K562 (cell line): ENCODE data around the gene SULT2A1. TPM values are rescaled to one million over a fixed set of nuclear protein-coding genes. Genes with fewer than 3 reads are reported as not detected.

Experiments used
- ATAC-seq: fragments of 200-7000 bp; cut with Tn5 transposase; 3 replicates; pipeline ENCODE4 v1.9.1; 2020; ENCODE audit warnings: moderate library complexity
- BruUV-seq: library from RNA; stranded (reverse); fragments of 400-500 nt; replicated peaks from 2 replicates; lab custom pipeline; 2021; lab: Mats Ljungman, UMichigan
- CTCF ChIA-PET: fragments of 300-600 bp; formaldehyde crosslinking; extraction: SDS; loops from one replicate; lab custom pipeline; 2021; ENCODE audit warnings: low intra/inter-chr PET ratio; lab: Yijun Ruan, JAX
- POLR2A ChIA-PET: fragments of 300-600, 350-650 bp; sonication (Branson Sonifier 250); formaldehyde crosslinking; extraction: SDS; loops from one replicate; lab custom pipeline; 2021; ENCODE audit warnings: antibody characterized with exemption, inconsistent platforms; lab: Yijun Ruan, JAX
- DNase-seq, 4 experiments: peaks; one replicate each; pipeline versions ENCODE4 v3.0.0 to v3.0.0-alpha.2; 2011 to 2018; ENCODE audit warnings: low spot score in 3 of 4, mixed read lengths in 3 of 4; ENCODE audit errors: extremely low read depth in 1 of 4
- FAIRE-seq: peaks from 2 replicates; lab custom pipeline; 2011; peaks lifted over from hg19 to GRCh38; lab: Jason Lieb, UNC
- H2AFZ ChIP-seq: 2 replicates; pipeline ENCODE4 v1.6.0; 2011; ENCODE audit warnings: low read depth, low read length, control low read depth, inconsistent platforms
- H3K27ac ChIP-seq: fragments of 200-600 bp; 3 replicates; pipeline ENCODE4 v1.8.0; 2011; ENCODE audit warnings: low read depth, mild to moderate bottlenecking, control low read depth, inconsistent platforms, low read length, moderate library complexity, mixed read lengths; ENCODE audit errors: extremely low read depth
- H3K27me3 ChIP-seq, 2 experiments: fragments of 300-600 bp in 1 of 2; 2 replicates in 1 of 2; 3 replicates in 1 of 2; pipeline versions ENCODE4 v1.6.0 to v1.8.0; 2011; ENCODE audit warnings: inconsistent platforms in 2 of 2, low read length in 2 of 2, mild to moderate bottlenecking in 1 of 2, mixed read lengths in 1 of 2, moderate library complexity in 1 of 2; ENCODE audit not compliant: control insufficient read depth in 2 of 2, insufficient read depth in 2 of 2
- H3K36me3 ChIP-seq: fragments of 300-600 bp; 3 replicates; pipeline ENCODE4 v1.8.0; 2011; ENCODE audit warnings: mild to moderate bottlenecking, low read length, inconsistent platforms; ENCODE audit not compliant: control insufficient read depth, insufficient read depth
- H3K4me1 ChIP-seq, 2 experiments: fragments of 200-600 bp in 1 of 2; replicated peaks in 1 of 2; 2 replicates in 1 of 2; 3 replicates in 1 of 2; pipeline versions ENCODE4 v1.5.1 to v1.8.0; 2011; ENCODE audit warnings: inconsistent platforms in 2 of 2, low read length in 2 of 2, mild to moderate bottlenecking in 1 of 2, mixed read lengths in 1 of 2, moderate library complexity in 1 of 2; ENCODE audit not compliant: control insufficient read depth in 2 of 2, insufficient read depth in 2 of 2
- H3K4me2 ChIP-seq: 2 replicates; pipeline ENCODE4 v1.6.1; 2011; ENCODE audit warnings: low read length, control low read depth, inconsistent platforms, mixed read lengths; ENCODE audit not compliant: insufficient read depth
- H3K4me3 ChIP-seq: fragments of 200-600 bp; sonication (generic), shearing (Covaris generic); 2 replicates; pipeline ENCODE4 v1.5.1; 2016; ENCODE audit warnings: control low read depth, inconsistent platforms
- H3K79me2 ChIP-seq: fragments of 200-600 bp; 3 replicates; pipeline ENCODE4 v1.8.0; 2011; ENCODE audit warnings: low read length, inconsistent platforms; ENCODE audit not compliant: control insufficient read depth, insufficient read depth
- H3K9ac ChIP-seq, 2 experiments: 2 replicates each; pipeline versions ENCODE4 v1.6.0 to v1.6.1; 2011; ENCODE audit warnings: low read depth in 2 of 2, low read length in 2 of 2, control low read depth in 1 of 2, inconsistent platforms in 1 of 2, mild to moderate bottlenecking in 1 of 2, mixed read lengths in 1 of 2; ENCODE audit not compliant: insufficient read depth in 1 of 2
- H3K9me1 ChIP-seq: one replicate; pipeline ENCODE4 v1.6.0; 2011; ENCODE audit warnings: inconsistent platforms, mild to moderate bottlenecking, low read length, moderate library complexity; ENCODE audit not compliant: control insufficient read depth, insufficient read depth
- H3K9me3 ChIP-seq: replicated peaks from 2 replicates; pipeline ENCODE4 v1.5.1; 2011; ENCODE audit warnings: low read depth, low read length, inconsistent platforms; ENCODE audit not compliant: control insufficient read depth, insufficient read depth
- H4K20me1 ChIP-seq: replicated peaks from 2 replicates; pipeline ENCODE4 v1.6.1; 2011; ENCODE audit warnings: low read length, inconsistent platforms, mixed read lengths; ENCODE audit not compliant: control insufficient read depth, insufficient read depth
- CBX5 ChIP-seq: IDR thresholded peaks from 2 replicates; pipeline ENCODE4 v1.6.1; 2014; ENCODE audit warnings: low read depth, borderline replicate concordance
- KLF1 ChIP-seq: fragments of 450-650 bp; IDR thresholded peaks from 2 replicates; pipeline ENCODE4 v1.6.1; 2016; ENCODE audit warnings: missing genetic modification characterization, missing compliant biosample characterization
- NONO ChIP-seq, 2 experiments: fragments of 200-400 bp in 1 of 2; fragments of 450-650 bp in 1 of 2; formaldehyde crosslinking in 1 of 2; IDR thresholded peaks; 2 replicates each; pipeline ENCODE4 v1.6.1; 2017; ENCODE audit warnings: low read depth in 2 of 2, mild to moderate bottlenecking in 2 of 2, moderate library complexity in 2 of 2, low read length in 1 of 2
- PRDM10 ChIP-seq: fragments of 450-650 bp; IDR thresholded peaks from 2 replicates; pipeline ENCODE4 v1.6.1; 2018; ENCODE audit not compliant: partially characterized antibody
- TBP ChIP-seq: optimal IDR thresholded peaks from 2 replicates; pipeline ENCODE3; 2011; ENCODE audit warnings: low read depth, low read length, improper control_type of control experiment
- THRA ChIP-seq: fragments of 450-650 bp; IDR thresholded peaks from 2 replicates; pipeline ENCODE4 v1.6.1; 2017; ENCODE audit warnings: mild to moderate bottlenecking, moderate library complexity
- ZNF134 ChIP-seq: fragments of 250-450 bp; sonication (Bioruptor Pico); conservative IDR thresholded peaks from 2 replicates; pipeline ENCODE4 v1.4.0; 2020
- ZNF140 ChIP-seq: fragments of 250-450 bp; sonication (Bioruptor Pico); IDR thresholded peaks from 2 replicates; pipeline ENCODE4 v1.8.0; 2021; ENCODE audit warnings: moderate library complexity, mild to moderate bottlenecking, inconsistent platforms
- ZNF316 ChIP-seq: fragments of 450-650 bp; IDR thresholded peaks from 2 replicates; pipeline ENCODE4 v1.6.1; 2016
- ZNF395 ChIP-seq: fragments of 200-800 bp; sonication (Bioruptor generic); IDR thresholded peaks from 2 replicates; pipeline ENCODE4 v1.6.1; 2017; ENCODE audit warnings: missing genetic modification characterization, missing compliant biosample characterization
- WGBS: fragments of 100-300 bp; shearing (Covaris generic); methylation state at CpG from one replicate; pipeline ENCODE4 v1.1.6; 2016; ENCODE audit warnings: low coverage, mixed read lengths; ENCODE audit not compliant: insufficient coverage; ENCODE audit errors: missing lambda C conversion rate; 5-methylcytosine and 5-hydroxymethylcytosine counted together
- in situ Hi-C: fragments of 300-500 bp; cut with MboI; formaldehyde crosslinking; loops from 4 replicates; pipeline ENCODE4 v1.15.0; 2018; ENCODE audit warnings: inconsistent platforms, mixed read lengths
- intact Hi-C: fragments of 100-400 bp; cut with micrococcal nuclease; formaldehyde crosslinking; loops from 2 replicates; pipeline ENCODE4 v1.14.2; 2022
- polyA plus RNA-seq, 8 experiments: library from polyadenylated mRNA; depleted of rRNA in 4 of 8; stranded (reverse) in 5 of 8; unstranded in 3 of 8; fragments of >200 nt; fragmentation: Nextera tagmentation in 2 of 8; fragmentation: Illumina TruSeq in 1 of 8; extraction: Ambion mirVana in 2 of 8; extraction: Trizol in 1 of 8; gene quantifications; 2 replicates each; pipeline versions ENCODE4 v1.2.1 to v1.2.3, GENCODE V29; 2011 to 2014; ENCODE audit warnings: inconsistent platforms in 1 of 8, missing spikeins in 1 of 8
- total RNA-seq, 7 experiments: library from RNA; depleted of rRNA in 6 of 7; stranded (reverse); fragments of >200 nt in 6 of 7; fragmentation: Illumina TruSeq in 2 of 7; extraction: Trizol in 2 of 7; gene quantifications; 2 replicates each; pipeline versions ENCODE4 v1.2.1 to v1.2.3, GENCODE V29; 2011 to 2021; ENCODE audit warnings: low replicate concordance in 1 of 7

The SULT2A1 gene
- total and polyA plus RNA-seq, 9 of the 15 experiments (the other 6 are each of a cell fraction or from before 2014, with no cell fraction given): 0.03 to 0.25 (median 0.07) TPM; not detected in 4

DNA sequence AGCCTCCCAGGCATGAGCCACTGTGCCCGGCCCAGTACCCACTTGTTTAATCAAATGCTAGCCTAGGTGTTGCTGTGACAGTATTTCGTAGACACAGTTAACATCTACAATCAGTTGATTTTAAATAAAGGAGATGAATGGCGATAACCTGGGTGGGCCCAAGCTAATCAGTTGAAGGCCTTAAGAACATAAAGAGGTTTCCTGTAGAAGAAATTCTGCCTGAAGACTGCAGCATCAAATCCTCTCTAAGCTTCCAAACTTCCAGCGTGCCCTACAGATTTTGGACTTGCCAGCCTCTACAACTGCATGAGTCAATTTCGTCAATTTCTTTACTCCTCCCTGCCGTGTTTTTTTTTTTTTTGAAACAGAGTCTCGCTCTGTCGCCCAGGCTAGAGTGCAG, 13.2 kb upstream of the SULT2A1 start:
- no peak overlapping the region for H3K4me2 ChIP-seq
- H3K9me1 ChIP-seq: no peaks in the 10 kb centered on the region
- H3K9me3 ChIP-seq: no peaks in the 10 kb centered on the region
- H3K36me3 ChIP-seq: no peaks in the 10 kb centered on the region
- DNase-seq: no peak
- in situ Hi-C loops: no loop called here
- no peak overlapping the region for H3K4me3 ChIP-seq
- CTCF ChIA-PET: no interaction called here
- H2AFZ ChIP-seq: no peak overlapping the region
- TF ChIP-seq THRA (no peak), TBP (no peak), ZNF134 (CRISPR knock-in tag) (peak; percentile 92), KLF1 (tag) (no peak)
- no peak overlapping the region for H3K27ac ChIP-seq
- no peaks in the 10 kb centered on the region for H3K4me1 ChIP-seq
- 31% methylated on average over 6 of the region's 8 CpGs for WGBS
- no peak overlapping the region for H3K9ac ChIP-seq
- FAIRE-seq: no peak
- no peak for ATAC-seq
- intact Hi-C loops: no loop called here
- POLR2A ChIA-PET: no interaction called here
- H3K27me3 ChIP-seq: no peaks in the 10 kb centered on the region
- H4K20me1 ChIP-seq: no peaks in the 10 kb centered on the region
- BruUV-seq: no TSS peak
- H3K79me2 ChIP-seq: no peaks in the 10 kb centered on the region

- H3K4me2 ChIP-seq: no peak overlapping the region
- peaks cover 0 to 5% of the 10 kb centered on the region in 2 experiments; a peak in 2 of 5 replicates for H3K4me1 ChIP-seq
- no peak overlapping the region for H3K27ac ChIP-seq
- no peak for TF ChIP-seq ZNF316
- no peak for TF ChIP-seq CBX5
- no peak for TF ChIP-seq NONO (IDR thresholded peaks at IDR 0.05; ENCODE audit: low read depth in 2 of 2, low read length in 1 of 2)
- TF ChIP-seq ZNF395: no peak
- peak; percentile 81 for TF ChIP-seq PRDM10
- no peak for TF ChIP-seq ZNF140
- ChIA-PET CTCF (no interaction called here), POLR2A (no interaction called here)
- in situ Hi-C loops (no loop called here), intact Hi-C loops (no loop called here)
- BruUV-seq: no TSS peak
- no peaks in the 10 kb centered on the region for H3K79me2 ChIP-seq
- H3K9me3 ChIP-seq: no peaks in the 10 kb centered on the region
- ATAC-seq: no peak
- no peak overlapping the region for H3K4me3 ChIP-seq
- no peaks in the 10 kb centered on the region; a peak in 1 of 5 replicates for H3K27me3 ChIP-seq
- no peak overlapping the region for H2AFZ ChIP-seq
- no peak for FAIRE-seq
- no peaks in the 10 kb centered on the region for H3K36me3 ChIP-seq
- H4K20me1 ChIP-seq: no peaks in the 10 kb centered on the region
- no peaks in the 10 kb centered on the region for H3K9me1 ChIP-seq
- no peak for DNase-seq
- WGBS: 49% methylated on average over 9 of the region's 9 CpGs
- H3K9ac ChIP-seq: no peak overlapping the region
Measured at GRCh38 chr19:47897861-47898260, 11.7 kb upstream of the SULT2A1 start.
